Measurements from ENCODE around the gene MAP6.

The MAP6 gene

DNA sequence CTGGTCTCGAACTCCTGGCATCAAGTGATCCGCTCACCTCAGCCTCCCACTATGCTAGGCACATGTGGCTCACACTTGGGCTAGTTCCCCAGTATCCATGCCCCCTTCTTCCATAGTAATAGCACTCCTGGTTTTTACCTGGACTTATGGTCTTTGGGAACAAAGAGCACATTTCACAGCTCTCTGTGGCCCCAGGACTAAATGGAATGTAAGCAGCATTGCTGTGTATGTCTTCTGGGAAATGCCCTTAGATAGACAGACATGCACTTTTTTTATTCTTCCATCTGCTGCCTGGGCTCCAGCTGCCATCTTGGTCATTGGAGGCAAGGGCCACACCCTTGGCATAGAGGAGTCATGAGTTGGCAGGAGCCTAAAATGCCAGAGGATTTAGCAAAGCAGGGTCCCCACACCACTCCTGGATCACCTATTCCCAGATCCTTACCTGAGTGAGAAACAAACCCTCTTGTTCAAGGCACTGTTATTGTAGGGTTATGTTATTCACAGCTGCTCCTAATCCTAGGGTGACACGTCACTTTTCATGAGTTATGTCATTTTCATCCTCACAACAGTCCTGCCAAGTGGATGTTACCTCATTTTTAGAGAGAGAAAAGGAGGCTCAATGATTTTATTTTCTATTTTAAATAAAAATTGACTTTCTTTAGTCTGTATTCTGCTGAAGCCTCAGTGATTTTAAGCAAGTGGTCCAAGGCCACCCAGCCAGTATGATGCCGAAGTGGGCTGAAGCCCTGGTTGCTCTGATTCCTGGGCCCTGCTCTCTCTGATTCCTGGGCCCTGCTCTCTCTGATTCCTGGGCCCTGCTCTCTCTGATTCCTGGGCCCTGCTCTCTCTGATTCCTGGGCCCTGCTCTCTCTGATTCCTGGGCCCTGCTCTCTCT, 127.4 kb downstream of the MAP6 start:
- TF ChIP-seq, protein P1, sequence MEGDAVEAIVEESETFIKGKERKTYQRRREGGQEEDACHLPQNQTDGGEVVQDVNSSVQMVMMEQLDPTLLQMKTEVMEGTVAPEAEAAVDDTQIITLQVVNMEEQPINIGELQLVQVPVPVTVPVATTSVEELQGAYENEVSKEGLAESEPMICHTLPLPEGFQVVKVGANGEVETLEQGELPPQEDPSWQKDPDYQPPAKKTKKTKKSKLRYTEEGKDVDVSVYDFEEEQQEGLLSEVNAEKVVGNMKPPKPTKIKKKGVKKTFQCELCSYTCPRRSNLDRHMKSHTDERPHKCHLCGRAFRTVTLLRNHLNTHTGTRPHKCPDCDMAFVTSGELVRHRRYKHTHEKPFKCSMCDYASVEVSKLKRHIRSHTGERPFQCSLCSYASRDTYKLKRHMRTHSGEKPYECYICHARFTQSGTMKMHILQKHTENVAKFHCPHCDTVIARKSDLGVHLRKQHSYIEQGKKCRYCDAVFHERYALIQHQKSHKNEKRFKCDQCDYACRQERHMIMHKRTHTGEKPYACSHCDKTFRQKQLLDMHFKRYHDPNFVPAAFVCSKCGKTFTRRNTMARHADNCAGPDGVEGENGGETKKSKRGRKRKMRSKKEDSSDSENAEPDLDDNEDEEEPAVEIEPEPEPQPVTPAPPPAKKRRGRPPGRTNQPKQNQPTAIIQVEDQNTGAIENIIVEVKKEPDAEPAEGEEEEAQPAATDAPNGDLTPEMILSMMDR (IDR thresholded peaks at IDR 0.05; ENCODE audit: poor library complexity, severe bottlenecking) = no peak
- no peak overlapping the region for H3K4me3 ChIP-seq (ENCODE audit: severe bottlenecking)
- no peaks in the 10 kb centered on the region for H3K9me3 ChIP-seq (ENCODE audit: severe bottlenecking)
- peaks cover 6% of the 10 kb centered on the region for H3K4me1 ChIP-seq (ENCODE audit: insufficient read depth, poor library complexity, severe bottlenecking)
- H3K36me3 ChIP-seq (ENCODE audit: low read depth) = no peaks in the 10 kb centered on the region
- DNase-seq (ENCODE audit: low spot score) (no peak), ATAC-seq (ENCODE audit: low read depth) (no peak)
- no peak overlapping the region for H3K27ac ChIP-seq (ENCODE audit: poor library complexity, severe bottlenecking)
- no peaks in the 10 kb centered on the region for H3K27me3 ChIP-seq (ENCODE audit: insufficient read depth, poor library complexity, severe bottlenecking)

DNA sequence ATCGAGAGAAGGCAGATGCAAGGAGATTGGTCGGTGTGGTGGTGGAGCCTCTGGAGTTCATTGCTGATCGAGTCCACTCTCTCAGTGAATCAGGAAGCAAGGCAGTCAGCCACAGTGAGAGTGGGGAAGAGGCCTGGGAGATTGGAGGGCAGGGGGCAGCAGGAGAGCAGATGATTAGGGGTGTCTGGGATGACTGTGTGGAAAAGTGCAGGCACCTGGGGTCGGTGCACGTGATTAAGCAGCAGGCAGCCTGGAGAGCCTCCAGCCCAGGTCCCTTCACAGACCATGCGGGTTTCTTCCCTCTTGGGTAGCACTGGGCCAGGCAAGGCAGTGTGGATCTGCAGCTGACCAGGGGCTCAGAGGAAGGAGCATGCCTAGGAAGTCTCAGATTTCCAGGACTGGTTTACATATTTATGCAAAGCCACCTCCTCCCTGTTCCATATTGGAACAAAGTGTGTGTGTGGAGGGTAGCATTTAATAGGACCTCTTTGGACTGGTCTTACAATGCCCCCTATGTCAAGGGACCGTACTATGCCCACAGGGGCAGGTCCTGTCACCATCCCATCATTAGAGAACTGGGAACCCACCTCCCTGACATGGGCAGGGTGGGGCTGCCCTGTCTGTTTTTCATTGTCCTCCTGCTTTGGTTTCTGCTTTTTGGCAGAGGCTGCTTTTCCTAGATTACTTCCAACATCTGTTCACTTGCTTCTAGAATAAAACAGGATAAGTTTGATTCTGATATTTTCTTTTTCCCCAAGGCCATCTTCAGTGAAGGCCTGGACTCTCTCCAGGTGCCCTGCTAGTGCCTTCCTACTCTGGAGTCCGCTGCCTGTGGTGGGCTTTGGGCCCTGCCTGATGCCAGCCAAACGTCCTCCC, 129.1 kb downstream of the MAP6 start:
- no peaks in the 10 kb centered on the region for H3K36me3 ChIP-seq (ENCODE audit: low read depth)
- H3K9me3 ChIP-seq (ENCODE audit: severe bottlenecking) = no peaks in the 10 kb centered on the region
- no peak for DNase-seq (ENCODE audit: low spot score)
- H3K27ac ChIP-seq (ENCODE audit: poor library complexity, severe bottlenecking) = no peak overlapping the region
- TF ChIP-seq, protein P1 (IDR thresholded peaks at IDR 0.05; ENCODE audit: poor library complexity, severe bottlenecking) = no peak
- ATAC-seq (ENCODE audit: low read depth) = no peak
- H3K4me1 ChIP-seq (ENCODE audit: insufficient read depth, poor library complexity, severe bottlenecking) = peaks cover 6% of the 10 kb centered on the region
- H3K27me3 ChIP-seq (ENCODE audit: insufficient read depth, poor library complexity, severe bottlenecking) = no peaks in the 10 kb centered on the region
- no peak overlapping the region for H3K4me3 ChIP-seq (ENCODE audit: severe bottlenecking)

DNA sequence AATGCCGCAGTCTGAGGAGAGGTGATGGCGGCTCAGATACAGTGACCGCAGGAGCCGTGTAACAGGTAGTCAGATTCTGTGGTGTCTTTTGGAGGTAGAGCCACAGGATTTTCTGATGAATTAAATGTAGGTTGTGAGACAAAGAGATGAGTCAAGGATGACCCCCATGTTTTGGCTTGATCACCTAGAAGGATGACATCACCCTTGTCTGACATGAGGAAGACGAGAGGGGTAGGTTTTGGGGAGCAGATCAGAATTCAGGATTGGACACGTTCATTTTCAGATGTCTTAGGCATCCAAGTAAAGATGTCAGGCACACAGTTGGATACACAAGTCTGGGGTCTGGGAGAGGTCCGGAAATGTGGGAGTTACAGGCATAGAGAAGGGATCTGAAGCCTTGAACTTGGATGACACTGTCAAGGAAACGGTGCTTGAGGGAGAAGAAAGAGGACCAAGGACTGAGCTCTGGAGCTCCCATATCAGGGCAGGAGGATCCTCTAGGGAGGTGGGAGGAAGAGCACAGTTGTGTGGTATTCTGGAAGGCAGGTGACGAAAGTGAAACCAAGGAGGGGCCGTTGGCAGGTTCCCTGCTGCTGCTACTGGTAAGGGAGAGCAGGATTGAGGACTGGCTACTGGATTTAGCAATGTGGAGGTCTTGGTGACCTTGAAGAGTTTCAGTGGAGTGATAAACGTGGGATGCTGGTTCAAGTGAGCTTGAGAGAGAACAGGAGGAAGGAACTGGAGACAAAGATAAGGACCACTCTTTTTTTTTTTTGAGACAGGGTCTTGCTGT, 130.5 kb downstream of the MAP6 start:
- Histone ChIP-seq H3K27ac (ENCODE audit: poor library complexity, severe bottlenecking) (no peak overlapping the region), H3K4me1 (ENCODE audit: insufficient read depth, poor library complexity, severe bottlenecking) (peaks cover 17% of the 10 kb centered on the region), H3K9me3 (ENCODE audit: severe bottlenecking) (no peaks in the 10 kb centered on the region), H3K27me3 (ENCODE audit: insufficient read depth, poor library complexity, severe bottlenecking) (no peaks in the 10 kb centered on the region), H3K4me3 (ENCODE audit: severe bottlenecking) (no peak overlapping the region), H3K36me3 (ENCODE audit: low read depth) (no peaks in the 10 kb centered on the region)
- TF ChIP-seq, protein P1 (IDR thresholded peaks at IDR 0.05; ENCODE audit: poor library complexity, severe bottlenecking) = no peak
- DNase-seq (ENCODE audit: low spot score) (no peak), ATAC-seq (ENCODE audit: low read depth) (no peak)

DNA sequence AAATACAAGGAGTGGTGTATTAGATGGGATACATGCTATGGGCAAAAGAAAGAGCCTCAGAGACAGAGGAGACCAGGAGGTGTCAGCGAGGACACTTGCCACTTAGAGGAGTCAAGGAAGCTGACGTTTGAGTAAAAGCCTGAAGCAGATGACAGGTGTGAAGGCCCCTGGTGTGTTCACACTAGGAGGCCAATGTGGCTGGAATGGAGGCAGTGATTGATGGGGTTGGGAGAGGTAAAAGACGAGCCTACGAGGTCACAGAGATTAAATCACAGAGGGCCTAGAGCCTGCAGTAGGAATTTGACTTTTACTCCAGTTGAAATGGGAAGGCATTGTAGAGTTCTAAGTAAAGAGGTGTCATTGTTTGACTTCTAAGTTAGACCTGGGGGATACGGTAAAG, 131.1 kb downstream of the MAP6 start:
- Histone ChIP-seq H3K27ac (ENCODE audit: poor library complexity, severe bottlenecking) (no peak overlapping the region), H3K9me3 (ENCODE audit: severe bottlenecking) (no peaks in the 10 kb centered on the region), H3K4me3 (ENCODE audit: severe bottlenecking) (no peak overlapping the region), H3K27me3 (ENCODE audit: insufficient read depth, poor library complexity, severe bottlenecking) (no peaks in the 10 kb centered on the region), H3K4me1 (ENCODE audit: insufficient read depth, poor library complexity, severe bottlenecking) (peaks cover 17% of the 10 kb centered on the region), H3K36me3 (ENCODE audit: low read depth) (no peaks in the 10 kb centered on the region)
- no peak for DNase-seq (ENCODE audit: low spot score)
- TF ChIP-seq, protein P1 (IDR thresholded peaks at IDR 0.05; ENCODE audit: poor library complexity, severe bottlenecking) = no peak
- no peak for ATAC-seq (ENCODE audit: low read depth)
